PFSK-1 (cell line): ENCODE data around the gene PLCD1.

ENCODE experiments used
- POLR2AphosphoS5 ChIP-seq: IDR thresholded peaks from 2 replicates; pipeline ENCODE4 v1.6.1; 2012; ENCODE audit warnings: low read depth, mild to moderate bottlenecking, control low read depth, low read length, moderate library complexity
- REST ChIP-seq, 2 experiments: IDR thresholded peaks; 2 replicates each; pipeline versions ENCODE4 v1.6.1 to v1.8.0; 2011 to 2012; ENCODE audit warnings: low read depth in 2 of 2, low read length in 2 of 2, control low read depth in 1 of 2, inconsistent platforms in 1 of 2, mild to moderate bottlenecking in 1 of 2, moderate library complexity in 1 of 2; ENCODE audit not compliant: insufficient read depth in 1 of 2
- TAF1 ChIP-seq: IDR thresholded peaks from 2 replicates; pipeline ENCODE4 v1.6.1; 2012; ENCODE audit warnings: low read length, control low read depth, borderline replicate concordance; ENCODE audit not compliant: insufficient read depth

GRCh38 chr3:37997791-37998370 lies 31.6 kb downstream of the PLCD1 start:
- TF ChIP-seq POLR2AphosphoS5 (no peak), TAF1 (no peak), REST (IDR thresholded peaks at IDR 0.05; ENCODE audit: insufficient read depth in 1 of 2, low read depth in 2 of 2, low read length in 2 of 2) (no peak)
